Adrenal gland (tissue), 5 donors: Measurements from ENCODE around the gene SH2D1A.

Experiments used
- POLR2A ChIP-seq, 2 donors: fragments of 450-650 bp; IDR thresholded peaks; one replicate each; pipeline ENCODE4 v1.6.1; 2017; ENCODE audit warnings: antibody characterized with exemption in 2 of 2, mild to moderate bottlenecking in 2 of 2, moderate library complexity in 1 of 2
- TF ChIP-seq, protein P1 (sequence below), 6 experiments: fragments of 450-650 bp in 4 of 6; fragments of 200-600 bp in 2 of 6; sonication (generic) in 1 of 6; IDR thresholded peaks; 1 replicate in 5 of 6; 2 replicates in 1 of 6; pipeline versions ENCODE4 v1.5.1 to v1.8.0; 2016 to 2021; ENCODE audit warnings: antibody characterized with exemption in 6 of 6, mild to moderate bottlenecking in 2 of 6, moderate library complexity in 1 of 6
- donor health status: DM: no; HTN: no; CAD: no.

DNA sequence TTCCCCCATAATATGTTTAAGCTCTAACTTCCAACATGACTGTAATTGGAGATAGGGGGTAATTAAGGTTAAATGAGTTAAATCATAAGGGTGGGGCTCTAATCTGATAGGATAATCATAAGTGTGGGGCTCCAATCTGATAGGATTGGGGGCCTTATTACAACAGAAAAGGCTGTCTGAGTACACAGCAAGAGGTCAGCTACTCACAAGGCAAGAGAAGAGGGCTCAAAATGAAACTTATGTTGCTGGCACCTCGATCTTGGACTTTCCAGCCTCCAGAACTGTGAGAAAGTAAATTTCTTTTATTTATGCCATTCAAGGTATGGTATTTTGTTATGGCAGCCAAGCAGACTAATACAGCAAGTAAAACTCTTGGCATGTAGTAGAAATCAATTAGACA is 16.4 kb downstream of the SH2D1A start:
- TF ChIP-seq, protein P1, sequence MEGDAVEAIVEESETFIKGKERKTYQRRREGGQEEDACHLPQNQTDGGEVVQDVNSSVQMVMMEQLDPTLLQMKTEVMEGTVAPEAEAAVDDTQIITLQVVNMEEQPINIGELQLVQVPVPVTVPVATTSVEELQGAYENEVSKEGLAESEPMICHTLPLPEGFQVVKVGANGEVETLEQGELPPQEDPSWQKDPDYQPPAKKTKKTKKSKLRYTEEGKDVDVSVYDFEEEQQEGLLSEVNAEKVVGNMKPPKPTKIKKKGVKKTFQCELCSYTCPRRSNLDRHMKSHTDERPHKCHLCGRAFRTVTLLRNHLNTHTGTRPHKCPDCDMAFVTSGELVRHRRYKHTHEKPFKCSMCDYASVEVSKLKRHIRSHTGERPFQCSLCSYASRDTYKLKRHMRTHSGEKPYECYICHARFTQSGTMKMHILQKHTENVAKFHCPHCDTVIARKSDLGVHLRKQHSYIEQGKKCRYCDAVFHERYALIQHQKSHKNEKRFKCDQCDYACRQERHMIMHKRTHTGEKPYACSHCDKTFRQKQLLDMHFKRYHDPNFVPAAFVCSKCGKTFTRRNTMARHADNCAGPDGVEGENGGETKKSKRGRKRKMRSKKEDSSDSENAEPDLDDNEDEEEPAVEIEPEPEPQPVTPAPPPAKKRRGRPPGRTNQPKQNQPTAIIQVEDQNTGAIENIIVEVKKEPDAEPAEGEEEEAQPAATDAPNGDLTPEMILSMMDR (IDR thresholded peaks at IDR 0.05) = no peak
- TF ChIP-seq POLR2A (IDR thresholded peaks at IDR 0.05) = no peak
